B cell (primary cell): ENCODE results near the gene NUDT1.

ENCODE experiments used
- CTCF ChIP-seq: fragments of 200-600 bp; IDR thresholded peaks from one replicate; pipeline ENCODE4 v1.8.0; 2022; ENCODE audit warnings: antibody characterized with exemption, mild to moderate bottlenecking
- EZH2 ChIP-seq: IDR thresholded peaks from 2 replicates; pipeline ENCODE4 v1.6.1; 2012; ENCODE audit warnings: borderline replicate concordance, low read depth, mild to moderate bottlenecking, moderate library complexity, low read length; ENCODE audit not compliant: insufficient read depth, poor library complexity, severe bottlenecking

- TF ChIP-seq CTCF (no peak), EZH2 (no peak)
Observed at GRCh38 chr7:2273866-2274265, 31.8 kb downstream of the NUDT1 start.
